Measurements from ENCODE around the gene FAM174C.

- no peak for TF ChIP-seq CTCF (IDR thresholded peaks at IDR 0.05; ENCODE audit: low read length)
- TF ChIP-seq EZH2 (IDR thresholded peaks at IDR 0.05; ENCODE audit: borderline replicate concordance, low read length) = no peak
These were observed 7.4 kb downstream of the FAM174C start for GRCh38 chr19:1282588-1283206.

Measured in OCI-LY1 (cell line).